Activated naive CD4-positive, alpha-beta T cell treated with anti-CD3 and anti-CD28 coated beads for 36 hours (primary cell): ENCODE results near the gene MTMR1. TPM values are rescaled to one million over a fixed set of nuclear protein-coding genes. Genes with fewer than 3 reads are reported as not detected.

Experiments used
- CTCF ChIA-PET: fragments of 350-600 bp; sonication (Branson Sonifier 250); formaldehyde crosslinking; loops from one replicate; lab custom pipeline; 2021; ENCODE audit warnings: antibody characterized with exemption; lab: Charles Lee
- DNase-seq: peaks from one replicate; pipeline ENCODE4 v3.0.0-alpha.2; 2020
- H3K27ac Mint-ChIP-seq: one replicate; pipeline ENCODE4 v1.8.0; 2021; ENCODE audit warnings: mild to moderate bottlenecking, mixed read lengths
- H3K27me3 Mint-ChIP-seq: one replicate; pipeline ENCODE4 v1.8.0; 2021; ENCODE audit warnings: low read depth, mixed read lengths
- H3K36me3 Mint-ChIP-seq: one replicate; pipeline ENCODE4 v1.8.0; 2021; ENCODE audit warnings: low read depth, mixed read lengths
- H3K4me1 Mint-ChIP-seq: one replicate; pipeline ENCODE4 v1.8.0; 2021; ENCODE audit warnings: low read depth, mixed read lengths
- H3K4me3 Mint-ChIP-seq: one replicate; pipeline ENCODE4 v1.8.0; 2021; ENCODE audit warnings: mild to moderate bottlenecking, moderate library complexity, mixed read lengths
- H3K9me3 Mint-ChIP-seq: one replicate; pipeline ENCODE4 v1.8.0; 2021; ENCODE audit warnings: mixed read lengths
- intact Hi-C: fragments of 100-400 bp; cut with micrococcal nuclease; formaldehyde crosslinking; loops from one replicate; pipeline ENCODE4 v1.15.1; 2023
- total RNA-seq, 2 experiments: library from RNA; stranded (reverse); gene quantifications; one replicate each; pipeline ENCODE4 v1.2.3, GENCODE V29; 2021

Gene MTMR1
- total RNA-seq, 2 experiments from 2014 or later, result 63.6 to 65.7 TPM

- CTCF ChIA-PET, result interaction anchor here (0.6 to 1.3 kb wide), 4 partner anchors 35 to 121 kb away, joined by 3 to 5 read pairs (median 4); no protein-coding TSS in a partner anchor
- peaks cover 4% of the 10 kb centered on the region for H3K4me1 Mint-ChIP-seq
- H3K27me3 Mint-ChIP-seq, result no peaks in the 10 kb centered on the region
- DNase-seq, result peak; percentile 45
- no peaks in the 10 kb centered on the region for H3K9me3 Mint-ChIP-seq
- no peak overlapping the region for H3K27ac Mint-ChIP-seq
- intact Hi-C loops, result loop anchor here (1.0 to 5.0 kb wide), 5 partner anchors 137 to 730 kb away; no protein-coding TSS in a partner anchor
- no peak overlapping the region for H3K4me3 Mint-ChIP-seq
- no peaks in the 10 kb centered on the region for H3K36me3 Mint-ChIP-seq
These were observed 12.2 kb upstream of the MTMR1 start for GRCh38 chrX:150680974-150681373.

GRCh38 chrX:150683112-150683511, 10.1 kb upstream of the MTMR1 start:
- no peaks in the 10 kb centered on the region for H3K9me3 Mint-ChIP-seq
- H3K4me3 Mint-ChIP-seq, result no peak overlapping the region

GRCh38 chrX:150683536-150684146, 9.6 kb upstream of the MTMR1 start:
- no peaks in the 10 kb centered on the region for H3K27me3 Mint-ChIP-seq
- H3K9me3 Mint-ChIP-seq, result no peaks in the 10 kb centered on the region
- CTCF ChIA-PET, result interaction anchor here (0.7 to 3.2 kb wide), 14 partner anchors 9 to 97 kb away, joined by 3 to 23 read pairs (median 8); no protein-coding TSS in a partner anchor
- no peak overlapping the region for H3K27ac Mint-ChIP-seq
- intact Hi-C loops, result loop anchor here (1.0 to 5.0 kb wide), 3 partner anchors 33 to 316 kb away; no protein-coding TSS in a partner anchor
- H3K4me3 Mint-ChIP-seq, result no peak overlapping the region
- no peak for DNase-seq
- peaks cover 11% of the 10 kb centered on the region for H3K4me1 Mint-ChIP-seq
- no peaks in the 10 kb centered on the region for H3K36me3 Mint-ChIP-seq

More at GRCh38 chrX:150683112-150683511, 10.1 kb upstream of the MTMR1 start:
- CTCF ChIA-PET, result interaction anchor here (0.7 to 3.2 kb wide), 14 partner anchors 9 to 96 kb away, joined by 3 to 23 read pairs (median 8); no protein-coding TSS in a partner anchor
- DNase-seq, result no peak
- Mint-ChIP-seq H3K27me3 (no peaks in the 10 kb centered on the region), H3K27ac (no peak overlapping the region), H3K36me3 (no peaks in the 10 kb centered on the region), H3K4me1 (peaks cover 6% of the 10 kb centered on the region)
- intact Hi-C loops, result loop anchor here (1.0 to 5.0 kb wide), 3 partner anchors 33 to 316 kb away; no protein-coding TSS in a partner anchor

- H3K4me1 Mint-ChIP-seq, result peaks cover 39% of the 10 kb centered on the region
- H3K4me3 Mint-ChIP-seq, result no peak overlapping the region
- intact Hi-C loops, result no loop called here
- CTCF ChIA-PET, result interaction anchor here (1.5 kb wide), 1 partner anchor 11 kb away, joined by 7 read pairs; no protein-coding TSS in a partner anchor
- peaks cover 8% of the 10 kb centered on the region for H3K36me3 Mint-ChIP-seq
- no peaks in the 10 kb centered on the region for H3K27me3 Mint-ChIP-seq
- no peak for DNase-seq
- H3K9me3 Mint-ChIP-seq, result peaks cover 5% of the 10 kb centered on the region
- H3K27ac Mint-ChIP-seq, result no peak overlapping the region
These were observed 4.2 kb upstream of the MTMR1 start for GRCh38 chrX:150688911-150689451.

GRCh38 chrX:150690126-150690525, 3.1 kb upstream of the MTMR1 start:
- peak; percentile 55 for DNase-seq
- H3K4me1 Mint-ChIP-seq, result peaks cover 43% of the 10 kb centered on the region
- H3K27ac Mint-ChIP-seq, result peak overlapping the region; percentile 69
- CTCF ChIA-PET, result interaction anchor here (1.5 kb wide), 2 partner anchors 10 to 26 kb away, joined by 5 to 7 read pairs; no protein-coding TSS in a partner anchor
- peaks cover 13% of the 10 kb centered on the region for H3K36me3 Mint-ChIP-seq
- intact Hi-C loops, result loop anchor here (2.0 to 5.0 kb wide), 4 partner anchors 15 to 1148 kb away; partner anchors contain the start of genes CD99L2, EOLA1 and MAMLD1
- no peaks in the 10 kb centered on the region for H3K27me3 Mint-ChIP-seq
- peaks cover 5% of the 10 kb centered on the region for H3K9me3 Mint-ChIP-seq
- H3K4me3 Mint-ChIP-seq, result no peak overlapping the region

- Mint-ChIP-seq H3K9me3 (peaks cover 5% of the 10 kb centered on the region), H3K27ac (peak overlapping the region; percentile 95), H3K4me1 (peaks cover 62% of the 10 kb centered on the region), H3K27me3 (no peaks in the 10 kb centered on the region), H3K4me3 (peak overlapping the region; percentile 91), H3K36me3 (peaks cover 25% of the 10 kb centered on the region)
- intact Hi-C loops, result loop anchor here (5.0 kb wide), 3 partner anchors 205 to 1150 kb away; partner anchors contain the start of genes CD99L2, EOLA1 and MAMLD1
- DNase-seq, result peak; percentile 29
- CTCF ChIA-PET, result interaction anchor here (1.4 to 3.3 kb wide), 4 partner anchors 9 to 122 kb away, joined by 3 to 15 read pairs (median 9); no protein-coding TSS in a partner anchor
These were observed 900 bp upstream of the MTMR1 start for GRCh38 chrX:150692296-150692695.

- H3K4me1 Mint-ChIP-seq, result peaks cover 64% of the 10 kb centered on the region
- peak; percentile 85 for DNase-seq
- intact Hi-C loops, result loop anchor here (1.0 to 5.0 kb wide), 6 partner anchors 126 to 1152 kb away; partner anchors contain the start of genes CD99L2, EOLA1, MAMLD1 and MTM1
- H3K36me3 Mint-ChIP-seq, result peaks cover 29% of the 10 kb centered on the region
- H3K9me3 Mint-ChIP-seq, result peaks cover 5% of the 10 kb centered on the region
- CTCF ChIA-PET, result interaction anchor here (1.5 to 3.3 kb wide), 4 partner anchors 10 to 24 kb away, joined by 9 to 15 read pairs (median 10); no protein-coding TSS in a partner anchor
- H3K27ac Mint-ChIP-seq, result peak overlapping the region; percentile 97
- no peaks in the 10 kb centered on the region for H3K27me3 Mint-ChIP-seq
- H3K4me3 Mint-ChIP-seq, result peak overlapping the region; percentile 90
These were observed 754 bp downstream of the MTMR1 start for GRCh38 chrX:150693725-150694574.

GRCh38 chrX:150694738-150695410, 1.7 kb downstream of the MTMR1 start:
- Mint-ChIP-seq H3K9me3 (peaks cover 5% of the 10 kb centered on the region), H3K27me3 (no peaks in the 10 kb centered on the region), H3K4me1 (peaks cover 60% of the 10 kb centered on the region), H3K27ac (peak overlapping the region; percentile 97), H3K4me3 (peak overlapping the region; percentile 73), H3K36me3 (peaks cover 29% of the 10 kb centered on the region)
- CTCF ChIA-PET, result interaction anchor here (1.5 to 2.9 kb wide), 3 partner anchors 11 to 23 kb away, joined by 9 to 10 read pairs (median 9); no protein-coding TSS in a partner anchor
- intact Hi-C loops, result loop anchor here (1.0 to 5.0 kb wide), 6 partner anchors 9 to 1153 kb away; partner anchors contain the start of genes CD99L2, EOLA1, MAMLD1 and VMA21
- peak; percentile 63 for DNase-seq

- intact Hi-C loops, result no loop called here
- Mint-ChIP-seq H3K36me3 (peaks cover 23% of the 10 kb centered on the region), H3K4me1 (peaks cover 54% of the 10 kb centered on the region), H3K27ac (peak overlapping the region; percentile 97), H3K9me3 (no peaks in the 10 kb centered on the region), H3K27me3 (no peaks in the 10 kb centered on the region), H3K4me3 (peak overlapping the region; percentile 73)
- peak; percentile 35 for DNase-seq
- CTCF ChIA-PET, result interaction anchor here (0.6 to 2.9 kb wide), 5 partner anchors 13 to 746 kb away, joined by 3 to 10 read pairs (median 4); no protein-coding TSS in a partner anchor
These were observed 3.1 kb downstream of the MTMR1 start for GRCh38 chrX:150696331-150696730.

- peak overlapping the region; percentile 73 for H3K4me3 Mint-ChIP-seq
- intact Hi-C loops, result loop anchor here (1.0 kb wide), 1 partner anchor 122 kb away; no protein-coding TSS in a partner anchor
These were observed 3.7 kb downstream of the MTMR1 start for GRCh38 chrX:150696866-150697265.

More at GRCh38 chrX:150696866-150697265, 3.7 kb downstream of the MTMR1 start:
- H3K27ac Mint-ChIP-seq, result peak overlapping the region; percentile 97
- no peaks in the 10 kb centered on the region for H3K27me3 Mint-ChIP-seq
- peak; percentile 63 for DNase-seq
- CTCF ChIA-PET, result interaction anchor here (1.2 kb wide), 2 partner anchors 21 to 247 kb away, joined by 3 read pairs; no protein-coding TSS in a partner anchor
- peaks cover 54% of the 10 kb centered on the region for H3K4me1 Mint-ChIP-seq
- peaks cover 27% of the 10 kb centered on the region for H3K36me3 Mint-ChIP-seq
- no peaks in the 10 kb centered on the region for H3K9me3 Mint-ChIP-seq
